C4-2B (cell line): ENCODE data around the gene GREM1.

Source experiments
- ZFX ChIP-seq: fragments of 450-650 bp; IDR thresholded peaks from 2 replicates; pipeline ENCODE4 v1.6.1; 2017
- TF ChIP-seq, protein P1 (sequence below): fragments of 450-650 bp; conservative IDR thresholded peaks from 2 replicates; pipeline ENCODE4 v1.5.1; 2017; ENCODE audit warnings: mild to moderate bottlenecking

DNA sequence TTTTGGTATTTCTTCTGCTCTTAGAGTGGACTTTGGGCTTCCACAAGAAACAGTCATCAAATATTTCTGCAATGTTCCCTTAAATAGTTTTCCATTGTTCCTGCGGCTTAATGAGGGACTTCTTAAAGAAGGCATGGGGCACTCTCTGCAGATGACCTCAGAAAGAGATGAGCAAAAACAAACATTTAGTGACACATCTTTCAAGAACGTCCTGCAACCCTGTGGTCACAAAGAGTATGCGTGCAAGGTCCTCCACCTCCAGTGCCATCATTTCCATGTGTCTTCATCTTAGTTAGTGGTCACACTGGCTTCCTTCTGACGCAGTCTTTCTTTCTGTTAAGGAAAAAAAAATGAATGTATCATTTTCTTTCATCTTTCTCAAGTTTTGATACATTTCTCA lies 56.2 kb downstream of the GREM1 start:
- TF ChIP-seq, protein P1, sequence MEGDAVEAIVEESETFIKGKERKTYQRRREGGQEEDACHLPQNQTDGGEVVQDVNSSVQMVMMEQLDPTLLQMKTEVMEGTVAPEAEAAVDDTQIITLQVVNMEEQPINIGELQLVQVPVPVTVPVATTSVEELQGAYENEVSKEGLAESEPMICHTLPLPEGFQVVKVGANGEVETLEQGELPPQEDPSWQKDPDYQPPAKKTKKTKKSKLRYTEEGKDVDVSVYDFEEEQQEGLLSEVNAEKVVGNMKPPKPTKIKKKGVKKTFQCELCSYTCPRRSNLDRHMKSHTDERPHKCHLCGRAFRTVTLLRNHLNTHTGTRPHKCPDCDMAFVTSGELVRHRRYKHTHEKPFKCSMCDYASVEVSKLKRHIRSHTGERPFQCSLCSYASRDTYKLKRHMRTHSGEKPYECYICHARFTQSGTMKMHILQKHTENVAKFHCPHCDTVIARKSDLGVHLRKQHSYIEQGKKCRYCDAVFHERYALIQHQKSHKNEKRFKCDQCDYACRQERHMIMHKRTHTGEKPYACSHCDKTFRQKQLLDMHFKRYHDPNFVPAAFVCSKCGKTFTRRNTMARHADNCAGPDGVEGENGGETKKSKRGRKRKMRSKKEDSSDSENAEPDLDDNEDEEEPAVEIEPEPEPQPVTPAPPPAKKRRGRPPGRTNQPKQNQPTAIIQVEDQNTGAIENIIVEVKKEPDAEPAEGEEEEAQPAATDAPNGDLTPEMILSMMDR = no peak
- no peak for TF ChIP-seq ZFX
